CD4-positive, alpha-beta T cell treated with Interleukin-12 subunit alpha and Interleukin-12 subunit beta, for 1 hour (primary cell): ENCODE data around the gene LDB2.

Experiments
- DNase-seq: peaks from one replicate; pipeline ENCODE4 v3.0.0-alpha.2; 2020

LDB2 gene

DNA sequence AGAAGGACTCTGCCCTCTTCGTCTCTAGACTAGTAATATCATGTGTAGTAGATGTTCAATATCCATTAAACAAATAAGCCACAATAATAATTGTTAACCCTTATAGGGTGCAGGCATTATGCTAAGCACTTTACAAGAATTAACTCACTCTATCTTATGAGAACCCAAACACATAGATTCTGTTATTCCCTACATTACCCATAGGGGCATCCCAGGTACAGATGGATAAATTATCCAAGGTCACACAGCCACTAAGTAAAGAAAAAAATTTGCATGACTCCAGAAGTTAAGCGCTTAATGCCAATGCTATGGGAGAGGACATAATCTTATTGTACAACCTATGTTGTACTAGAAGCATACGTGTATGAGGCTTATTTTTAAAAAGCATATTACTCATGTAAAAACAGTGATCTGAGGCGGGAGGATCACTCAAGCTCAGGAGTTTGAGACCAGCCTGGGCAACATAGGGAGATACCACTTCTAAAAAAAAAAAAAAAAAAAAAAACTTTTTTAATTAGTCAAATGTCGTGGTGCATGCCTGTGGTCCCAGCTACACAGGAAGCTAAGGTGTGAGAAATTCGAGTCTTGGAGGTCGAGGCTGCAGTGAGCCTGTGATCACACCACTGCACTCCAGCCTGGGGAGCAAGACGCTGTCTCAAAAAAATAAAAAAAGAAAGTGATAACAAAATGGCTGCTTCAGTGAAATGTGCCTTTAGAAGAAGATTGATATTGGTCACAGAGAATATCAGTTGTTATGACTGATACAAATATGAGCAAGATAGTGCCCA lies 13.6 kb downstream of the LDB2 start:
- peak; percentile 12 for DNase-seq

DNA sequence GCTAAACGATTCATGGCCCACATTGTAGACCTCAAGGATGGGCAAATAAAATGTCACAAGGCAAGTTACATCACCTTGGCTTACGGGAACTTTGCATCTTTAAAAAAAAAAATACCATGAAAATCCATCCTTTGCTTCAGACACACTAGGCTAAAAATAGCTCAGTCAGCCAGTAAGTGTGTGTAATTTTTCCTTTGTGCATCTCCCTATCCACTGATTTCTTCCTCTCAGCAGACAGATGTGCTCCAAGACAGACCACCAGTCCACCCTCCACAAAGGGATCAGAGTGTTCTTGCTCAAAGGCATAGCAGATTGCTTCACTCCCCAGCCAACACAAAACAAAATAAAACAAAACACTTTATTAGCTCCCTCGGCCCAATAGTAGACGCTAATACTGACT lies 14.6 kb downstream of the LDB2 start:
- no peak for DNase-seq

DNA sequence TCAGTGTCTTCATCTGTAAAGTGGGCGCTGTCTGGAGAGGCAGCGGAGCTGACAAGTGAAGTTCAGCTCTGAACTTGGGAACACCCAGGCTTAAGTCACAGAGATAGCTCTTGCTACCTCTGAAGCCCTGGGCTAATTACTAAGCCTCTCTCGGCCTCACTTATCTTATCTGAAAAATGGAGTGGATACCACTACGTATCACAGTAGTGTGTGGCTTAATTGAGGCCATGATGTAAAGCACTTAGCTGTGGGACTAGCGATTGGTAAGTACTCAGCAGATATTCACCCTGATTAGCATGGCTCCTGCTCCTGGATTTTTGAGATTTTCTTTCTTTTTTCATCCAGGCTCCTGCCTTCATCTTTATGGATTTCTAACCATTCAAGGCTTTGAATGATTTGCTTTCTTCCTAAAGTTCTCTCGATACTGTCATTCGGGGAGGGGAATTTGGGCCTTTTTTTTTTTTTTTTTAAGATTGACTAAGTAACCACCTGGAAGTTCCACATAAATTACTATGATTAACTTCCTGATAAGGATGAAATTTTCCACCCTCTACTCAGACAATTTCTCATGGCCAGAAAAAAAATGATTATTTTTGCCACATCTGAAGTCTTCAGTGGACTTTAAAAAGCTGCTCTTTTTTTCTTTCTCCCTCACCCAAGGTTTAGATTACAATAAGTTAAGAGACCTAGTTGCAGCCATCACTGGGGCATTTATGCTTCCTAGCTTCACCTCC lies 17.1 kb downstream of the LDB2 start:
- DNase-seq: no peak

DNA sequence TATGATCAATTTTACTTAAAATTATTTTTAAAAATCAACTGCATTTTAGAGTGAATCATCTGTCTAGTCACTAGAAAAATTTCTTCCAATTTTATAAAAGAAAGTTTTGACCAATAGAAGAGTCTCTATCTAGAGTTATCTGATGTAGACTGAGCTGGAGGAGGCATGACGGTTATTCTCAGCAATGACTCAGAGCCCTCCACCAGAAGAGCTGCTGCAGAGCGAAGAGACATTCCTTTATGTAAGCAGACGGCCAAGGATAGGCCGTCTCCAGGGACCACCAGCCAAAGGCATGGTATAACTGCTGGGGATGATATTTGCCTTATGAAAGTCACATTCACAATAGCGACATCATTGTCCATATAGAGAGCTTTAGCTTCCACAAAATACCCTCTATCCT lies 23.0 kb downstream of the LDB2 start:
- no peak for DNase-seq

DNA sequence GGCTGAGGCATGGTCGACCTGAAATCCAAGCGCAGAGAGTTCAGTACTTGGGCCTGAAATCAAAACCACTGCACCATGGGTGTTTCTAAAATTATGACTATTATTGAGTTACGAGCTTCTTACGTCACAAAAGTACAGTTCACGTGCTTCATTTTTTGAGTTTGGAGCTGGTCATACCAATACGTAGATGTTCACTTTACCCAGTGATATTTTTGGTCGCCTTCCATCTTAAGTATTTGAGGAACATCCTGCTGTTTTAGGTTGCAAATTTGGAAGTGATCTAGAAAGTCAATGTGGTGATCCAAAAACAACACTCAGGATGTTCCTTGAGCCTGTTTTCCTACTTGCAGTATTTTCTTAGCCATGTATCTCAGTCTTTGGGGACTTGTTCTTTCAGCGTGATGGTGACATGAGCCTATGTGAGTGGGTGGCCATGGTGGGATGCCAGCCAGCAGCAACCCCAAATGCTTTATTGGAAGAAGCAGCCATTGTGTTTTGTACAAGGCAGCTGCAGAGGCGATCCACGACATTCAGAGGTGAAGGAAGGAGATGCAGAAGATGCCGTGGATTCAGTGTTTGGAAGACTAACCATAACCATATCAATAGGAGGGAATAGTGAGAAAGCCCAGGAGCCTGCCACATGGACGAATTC lies 28.7 kb downstream of the LDB2 start:
- DNase-seq: no peak

DNA sequence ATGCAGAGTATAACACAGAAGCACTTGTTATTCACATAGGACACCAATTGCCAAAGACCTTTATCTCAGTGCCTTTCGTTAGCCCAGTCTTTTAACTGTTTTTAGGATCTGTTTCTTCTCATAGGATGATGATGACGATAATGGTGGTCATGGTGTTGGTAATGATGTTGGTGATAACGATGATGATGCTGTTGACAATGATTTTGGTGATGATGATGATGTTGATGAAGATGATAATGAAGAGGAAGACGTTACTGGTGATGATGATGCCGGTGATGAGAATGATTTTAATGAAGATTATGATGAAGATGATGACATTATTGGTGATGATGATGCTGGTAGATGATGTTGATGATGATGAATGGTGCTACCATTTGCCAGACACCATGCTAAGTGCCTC lies 29.8 kb downstream of the LDB2 start:
- no peak for DNase-seq

DNA sequence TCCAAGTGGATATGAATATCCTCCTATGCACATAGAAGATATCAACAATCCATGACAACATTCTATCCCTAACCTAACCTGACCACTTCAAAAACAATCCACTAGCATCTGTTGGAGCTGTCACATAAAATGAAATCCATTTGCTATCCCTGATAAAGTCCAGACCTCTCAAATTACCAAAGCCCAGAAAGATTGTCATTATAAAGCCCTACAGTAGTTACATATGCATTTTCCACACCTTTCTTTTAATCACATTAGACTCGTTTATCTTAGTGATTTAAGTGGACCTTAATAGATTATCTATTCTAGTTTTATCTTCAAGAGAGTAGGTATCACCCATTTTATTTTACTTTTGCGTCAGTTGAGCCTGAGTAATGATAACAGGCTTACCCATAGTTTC lies 30.6 kb downstream of the LDB2 start:
- no peak for DNase-seq

DNA sequence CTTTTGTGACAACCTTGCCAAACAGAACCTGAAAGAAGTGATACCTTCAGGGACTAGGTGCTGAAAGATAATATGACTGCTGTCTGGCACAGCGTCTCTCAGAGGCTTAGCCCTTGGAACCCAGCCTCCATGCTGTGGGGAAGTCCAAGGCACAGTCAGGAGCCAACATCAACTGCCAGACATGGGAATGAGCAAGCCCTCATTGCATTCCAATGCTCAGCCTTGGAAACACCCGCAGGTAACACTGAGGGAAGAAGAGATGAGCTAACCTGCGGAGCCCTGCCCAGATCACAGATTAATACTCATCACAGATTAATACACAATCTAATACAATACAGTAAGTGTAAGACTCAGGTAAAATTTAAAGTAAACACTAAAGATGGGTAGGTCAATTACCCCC lies 31.5 kb downstream of the LDB2 start:
- DNase-seq: no peak

DNA sequence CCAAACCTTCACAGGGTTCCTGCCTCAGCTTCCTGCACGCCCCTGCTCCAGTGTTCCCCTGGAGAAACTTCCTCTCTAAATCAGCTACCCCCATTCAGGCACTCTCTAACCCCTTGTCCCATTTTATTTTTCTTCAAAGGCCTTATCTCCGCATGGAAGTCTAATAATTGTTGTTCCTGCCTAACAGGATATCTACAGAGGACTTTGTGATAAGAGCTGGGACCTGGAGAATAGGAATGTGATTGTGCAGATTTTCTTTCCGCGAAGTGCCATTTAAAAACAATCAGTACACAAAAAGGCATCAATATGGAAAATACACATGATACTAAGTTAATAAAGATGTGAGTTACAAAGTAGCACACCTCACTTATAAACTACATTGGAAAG lies 32.6 kb downstream of the LDB2 start:
- no peak for DNase-seq

DNA sequence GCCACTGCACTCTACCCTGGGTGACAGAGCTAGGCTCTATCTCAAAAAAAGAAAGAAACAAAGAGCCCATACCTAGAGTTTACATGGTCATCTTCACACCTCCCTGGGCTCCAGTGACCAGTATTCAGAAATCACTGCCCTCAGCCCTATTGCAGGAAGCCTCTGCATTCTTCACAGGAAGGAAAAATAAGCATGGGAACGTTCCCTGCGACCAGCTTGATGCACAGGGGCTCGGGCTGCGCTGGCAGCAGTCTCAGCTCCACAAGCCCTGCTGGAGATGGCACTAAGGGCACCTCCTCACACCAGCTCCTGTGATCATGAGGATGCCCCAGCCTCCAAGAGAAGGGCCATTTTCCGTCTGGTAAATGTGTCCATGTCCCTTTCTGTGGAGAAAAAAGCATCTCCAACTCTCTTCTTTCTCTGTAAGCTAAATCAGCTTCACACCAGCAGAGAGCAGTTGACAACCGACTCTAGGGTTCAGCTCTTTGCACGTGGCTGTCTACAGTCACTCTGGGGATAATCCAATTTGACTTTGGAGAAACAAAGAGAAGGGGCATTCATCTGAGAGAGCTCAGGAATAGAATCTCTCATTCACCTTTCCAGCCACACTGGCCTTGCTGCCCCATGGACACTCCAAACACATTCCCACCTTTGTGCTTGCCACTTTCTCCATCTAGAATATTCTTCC lies 33.1 kb downstream of the LDB2 start:
- DNase-seq: no peak

DNA sequence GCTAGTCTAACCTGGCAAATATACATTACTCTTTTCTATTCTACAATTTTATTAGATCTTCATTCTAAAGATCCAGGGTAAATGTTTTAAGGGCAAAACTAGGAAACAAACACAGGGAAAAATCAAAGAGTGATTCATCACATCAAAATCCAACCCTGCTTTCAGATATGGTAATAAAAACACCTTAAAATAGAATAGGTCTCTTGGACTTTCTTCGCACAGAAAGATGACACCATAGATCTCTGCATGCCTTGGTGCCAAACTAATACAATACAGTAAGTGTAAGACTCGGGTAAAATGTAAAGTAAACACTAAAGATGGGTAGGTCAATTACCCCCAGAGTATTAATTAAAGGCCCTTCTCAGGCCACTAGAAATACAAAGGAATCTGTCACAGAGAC lies 34.2 kb downstream of the LDB2 start:
- no peak for DNase-seq

DNA sequence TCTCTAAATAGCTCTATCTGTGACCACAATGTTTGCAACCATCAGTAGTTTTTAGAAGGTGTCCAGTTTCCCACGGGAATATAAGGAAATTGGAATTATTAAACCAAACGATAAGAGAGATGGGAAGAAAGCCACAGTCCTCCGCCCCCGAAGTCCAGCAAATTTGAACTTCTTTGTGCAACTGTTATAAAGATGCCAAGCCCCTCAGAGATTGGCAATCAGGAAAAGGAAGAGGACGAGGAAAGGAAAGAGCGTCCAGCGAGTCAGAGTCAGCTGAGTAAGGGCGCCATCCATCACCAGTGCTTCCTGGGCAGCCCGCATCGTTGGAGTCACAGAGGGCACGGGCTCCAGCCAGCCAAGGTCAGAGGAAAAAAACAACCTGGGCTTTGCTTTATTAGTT lies 35.7 kb downstream of the LDB2 start:
- no peak for DNase-seq

DNA sequence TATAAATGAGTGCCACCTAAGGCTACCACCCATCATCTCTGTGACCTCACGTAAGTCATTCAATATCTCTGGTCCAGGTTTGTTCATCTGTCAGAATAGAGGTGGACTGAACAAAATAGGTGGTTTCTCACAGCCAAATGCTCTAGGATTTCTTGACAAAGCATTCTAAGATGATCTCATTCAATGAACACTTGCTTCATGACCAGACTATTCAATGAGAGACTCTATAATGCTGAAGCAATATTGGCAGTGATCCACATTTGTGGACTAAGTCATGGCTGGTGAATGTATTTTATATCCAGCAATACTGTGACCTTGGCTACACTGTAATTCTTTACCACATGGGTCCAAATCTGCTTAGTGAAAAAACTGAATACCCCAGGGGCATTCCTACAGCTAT lies 37.9 kb downstream of the LDB2 start:
- DNase-seq: no peak

DNA sequence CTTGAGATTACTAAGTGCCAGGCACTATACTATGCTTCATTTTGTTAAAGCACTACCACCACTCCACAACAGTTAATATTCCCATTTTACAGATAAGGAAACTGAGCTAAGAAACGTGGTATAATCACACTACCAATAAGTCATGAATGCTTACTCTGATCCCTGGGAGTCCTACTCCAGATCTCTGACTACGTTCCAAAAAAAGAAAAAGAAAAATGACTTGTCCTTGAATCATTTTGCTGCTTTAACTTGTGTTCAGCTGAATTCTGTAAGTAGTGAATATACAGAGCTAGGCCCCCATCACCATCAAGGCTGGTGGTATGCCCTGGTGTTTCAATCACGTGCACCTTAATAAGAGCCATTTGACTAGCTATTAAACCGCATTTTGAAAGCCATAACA lies 39.4 kb downstream of the LDB2 start:
- no peak for DNase-seq

DNA sequence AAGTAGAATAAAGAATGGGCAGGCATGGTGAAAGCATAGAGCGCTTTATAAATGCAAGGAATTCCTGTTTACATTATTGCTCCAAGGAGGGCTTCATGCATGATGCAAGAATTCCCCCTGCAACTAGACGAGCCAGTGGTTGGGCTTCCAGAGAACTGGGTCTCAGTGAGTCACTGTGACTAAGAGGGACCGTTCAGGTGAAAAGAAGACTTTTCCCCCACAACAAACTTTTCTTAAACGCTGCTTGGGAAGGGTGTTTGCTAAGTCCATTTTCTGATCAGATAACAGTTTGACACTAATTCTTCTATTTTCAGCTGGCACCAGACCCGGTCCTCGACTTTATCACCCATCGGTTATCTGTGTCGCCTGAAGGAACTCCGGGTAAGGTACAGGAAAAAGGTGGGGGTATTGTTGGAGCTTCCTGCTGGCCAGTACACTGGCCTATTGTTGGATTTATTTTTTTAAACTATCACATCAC lies 40.1 kb downstream of the LDB2 start:
- no peak for DNase-seq

DNA sequence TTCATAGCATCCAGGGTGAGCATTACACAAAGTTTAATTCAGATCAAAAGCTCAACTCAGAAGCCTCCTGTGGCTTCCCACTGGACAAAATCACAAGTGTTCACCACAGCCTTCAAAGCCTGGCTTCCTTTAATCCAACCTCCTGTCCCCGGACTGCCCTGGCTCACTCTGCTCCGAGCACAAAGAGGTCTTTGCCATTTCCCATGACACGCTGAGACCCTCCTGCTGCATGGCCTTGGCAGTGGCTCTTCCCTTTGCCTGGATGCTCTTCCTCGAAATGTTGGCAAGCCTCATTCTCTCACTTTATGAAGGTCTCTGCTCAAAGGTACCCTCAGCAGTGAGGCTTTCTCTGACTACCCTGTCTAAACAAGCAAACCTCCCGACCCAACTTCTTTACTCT lies 41.0 kb downstream of the LDB2 start:
- DNase-seq: no peak

DNA sequence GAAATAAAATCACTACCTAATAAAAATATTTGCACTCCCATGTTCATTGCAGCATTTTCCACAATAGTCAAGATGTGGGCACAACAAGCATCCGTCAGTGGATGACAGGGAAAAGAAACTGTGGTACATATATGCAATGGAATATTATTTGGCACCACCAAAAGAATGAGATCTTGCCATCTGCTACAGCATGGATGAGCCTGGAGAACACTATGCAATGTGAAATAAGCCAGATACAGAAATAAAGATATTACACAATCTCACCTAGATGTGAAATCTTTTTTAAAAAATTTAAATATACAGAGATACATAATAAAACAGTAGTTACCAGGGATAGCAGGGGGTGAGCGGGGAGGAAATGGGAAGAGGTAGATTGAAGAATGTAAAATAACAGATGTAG lies 44.8 kb downstream of the LDB2 start:
- DNase-seq: no peak

DNA sequence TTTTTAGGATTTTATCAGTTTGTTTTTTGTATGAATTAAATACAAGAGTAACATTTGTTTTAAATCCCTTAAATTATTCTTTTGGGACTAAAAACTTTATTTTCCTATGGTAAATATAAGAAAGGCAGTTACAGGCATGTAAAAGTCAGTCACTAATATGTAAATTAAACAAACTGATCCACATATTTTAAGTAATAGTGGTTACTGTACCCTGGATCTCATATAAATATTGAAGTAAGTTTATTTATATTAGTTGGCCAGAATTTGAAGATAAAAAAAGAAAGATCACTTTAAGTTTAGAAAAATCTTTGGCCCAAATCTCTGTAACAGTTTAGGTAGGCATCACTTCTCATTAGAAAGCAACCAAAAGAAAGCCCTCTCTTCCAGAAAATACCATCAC lies 45.8 kb downstream of the LDB2 start:
- DNase-seq: no peak

DNA sequence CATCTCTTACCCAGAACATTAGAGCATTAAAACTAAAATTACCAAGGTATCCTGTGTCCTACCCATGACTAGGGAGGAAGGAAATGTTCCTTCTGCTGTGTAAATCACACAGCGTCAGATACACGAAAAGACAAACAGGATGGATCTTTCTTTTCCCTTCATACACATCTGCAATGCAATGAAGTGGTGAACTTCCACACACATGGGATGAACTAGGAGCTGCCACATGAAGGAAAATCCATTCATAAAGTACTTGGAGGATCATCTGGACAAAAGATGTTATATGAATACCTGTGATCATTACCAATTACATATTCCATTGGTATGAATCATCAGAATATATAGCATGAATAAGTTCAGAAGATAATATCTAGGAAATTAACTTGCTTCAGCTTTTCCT lies 46.2 kb downstream of the LDB2 start:
- DNase-seq: no peak

DNA sequence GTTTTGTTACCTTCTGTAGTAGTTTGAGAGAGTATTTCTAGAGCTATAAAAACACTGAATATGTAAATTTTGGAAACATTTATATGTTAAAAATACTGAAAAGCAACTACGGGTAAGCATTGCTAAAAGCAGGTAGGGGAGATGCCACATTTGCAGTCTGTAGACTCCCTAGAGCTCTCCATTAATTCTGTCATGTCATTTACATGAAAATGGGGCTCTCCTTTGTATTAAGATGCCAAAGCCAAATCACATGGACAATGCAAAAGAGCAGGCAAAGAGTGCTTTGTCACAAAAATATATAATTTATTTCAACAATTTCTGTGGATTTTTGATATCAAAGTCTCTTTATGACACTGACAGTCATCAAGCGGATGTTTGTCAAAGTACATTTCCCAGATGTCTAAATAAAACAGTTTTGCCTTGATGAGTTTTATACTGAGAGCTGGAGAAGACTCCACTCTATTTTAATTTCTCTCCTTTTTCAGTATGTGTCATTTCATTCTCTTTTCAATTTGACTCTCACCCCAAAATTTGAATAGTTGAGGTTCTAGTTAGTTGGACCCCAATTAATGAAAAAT lies 51.8 kb downstream of the LDB2 start:
- no peak for DNase-seq

DNA sequence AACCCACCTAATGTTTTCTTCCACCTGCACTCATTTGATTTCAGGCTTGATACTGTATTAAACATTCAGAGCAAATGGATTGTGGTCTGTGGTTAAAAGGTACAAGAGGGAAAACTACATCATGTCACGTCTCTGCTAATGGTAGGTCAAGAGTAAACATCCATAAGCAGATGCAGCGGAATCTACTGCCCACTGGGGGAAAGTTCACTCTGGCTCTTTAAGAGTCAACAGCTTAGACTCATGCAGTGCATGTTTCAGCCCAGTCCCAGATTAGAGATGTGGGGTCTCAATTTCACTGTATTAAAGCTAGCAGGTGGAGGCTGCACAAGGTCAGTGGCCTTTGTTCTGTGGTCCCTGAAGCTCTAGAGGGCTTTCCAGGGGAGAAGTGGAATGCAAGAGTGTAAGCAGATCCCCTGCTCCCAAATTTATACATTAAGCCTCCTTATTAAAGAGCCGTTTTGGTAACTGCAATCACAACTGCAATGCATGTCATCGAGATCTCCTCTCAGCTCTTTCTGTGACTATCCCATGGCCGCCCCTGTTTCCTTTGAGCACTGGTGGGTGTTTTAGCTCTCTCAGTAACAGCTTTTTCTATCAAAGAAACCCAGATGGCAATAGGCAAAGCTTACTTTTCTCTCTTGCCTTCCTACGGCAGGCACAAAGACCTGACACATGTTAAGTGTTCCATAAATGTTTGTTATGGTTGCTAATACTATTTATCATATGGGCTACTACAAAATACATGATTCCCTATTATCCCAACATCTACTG lies 53.4 kb downstream of the LDB2 start:
- no peak for DNase-seq

DNA sequence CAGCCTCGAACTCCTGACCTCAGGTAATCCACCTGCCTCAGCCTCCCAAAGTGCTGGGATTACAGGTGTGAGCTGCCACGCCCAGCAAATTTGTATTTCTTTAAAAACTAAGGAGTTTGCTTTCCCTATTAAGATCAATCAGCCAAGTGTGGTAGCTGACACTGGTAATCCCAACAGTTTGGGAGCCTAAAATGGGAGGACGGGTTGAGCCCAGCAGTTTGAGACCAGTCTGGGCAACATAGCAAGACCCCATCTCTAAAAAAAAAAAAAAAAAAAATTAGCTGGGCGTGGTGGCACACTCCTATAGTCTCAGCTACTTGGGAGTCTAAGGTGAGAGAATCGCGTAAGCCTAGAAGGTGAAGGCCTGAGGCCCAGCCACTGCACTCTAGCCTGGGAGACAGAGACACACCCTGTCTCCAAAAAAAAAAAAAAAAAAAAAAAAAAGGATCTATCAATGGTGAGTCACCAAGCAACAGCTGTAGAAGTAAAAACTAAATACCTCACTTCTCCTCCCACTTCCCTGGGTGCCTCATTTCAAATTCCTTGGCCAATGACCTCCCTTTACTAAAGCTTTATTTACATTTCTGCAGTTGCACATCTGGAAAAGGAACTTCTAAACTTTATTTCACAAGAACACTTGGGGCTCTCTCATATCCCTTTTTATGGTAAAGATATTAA lies 54.5 kb downstream of the LDB2 start:
- DNase-seq: no peak
